Activated T-cell treated with anti-CD3 and anti-CD28 coated beads, Interleukin-2, amount 50 U/mL, for 24 hours (primary cell): ENCODE results near the gene CCDC28A.

Source experiments
- DNase-seq: peaks from one replicate; pipeline ENCODE4 v3.0.0-alpha.2; 2020
- H3K27ac Mint-ChIP-seq: 2 replicates; pipeline ENCODE4 v1.8.0; 2020; ENCODE audit warnings: mild to moderate bottlenecking, mixed read lengths
- H3K27me3 Mint-ChIP-seq: 2 replicates; pipeline ENCODE4 v1.8.0; 2020; ENCODE audit warnings: mixed read lengths
- H3K36me3 Mint-ChIP-seq: 2 replicates; pipeline ENCODE4 v1.8.0; 2020; ENCODE audit warnings: low read depth, mixed read lengths
- H3K4me1 Mint-ChIP-seq: 2 replicates; pipeline ENCODE4 v1.8.0; 2020; ENCODE audit warnings: low read depth, mixed read lengths
- H3K4me3 Mint-ChIP-seq: 2 replicates; pipeline ENCODE4 v1.8.0; 2020; ENCODE audit warnings: mild to moderate bottlenecking, moderate library complexity, mixed read lengths
- H3K9me3 Mint-ChIP-seq: 2 replicates; pipeline ENCODE4 v1.8.0; 2020; ENCODE audit warnings: mixed read lengths

Gene CCDC28A

DNA sequence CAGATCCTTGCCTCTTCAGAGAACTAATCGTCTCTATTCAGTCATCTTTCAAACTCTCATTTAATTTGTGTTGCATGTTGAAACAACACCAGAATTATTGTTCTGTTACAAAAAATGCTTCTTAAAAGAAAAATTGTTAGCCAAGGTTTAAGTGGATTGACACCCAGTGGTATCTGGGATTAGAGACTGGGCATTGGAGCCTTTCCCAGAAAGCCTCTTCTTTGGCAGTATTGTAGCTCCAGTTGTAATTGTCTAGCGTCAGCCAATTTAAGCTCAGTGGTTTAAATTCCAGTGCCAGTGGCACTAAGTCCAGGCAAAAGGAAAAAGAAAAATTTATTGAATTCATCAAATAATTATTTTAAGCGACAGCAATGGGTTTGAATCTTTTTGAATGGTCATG lies 801 bp downstream of the CCDC28A start:
- Mint-ChIP-seq H3K27ac (peak overlapping the region; percentile 100), H3K4me1 (peaks cover 28% of the 10 kb centered on the region), H3K9me3 (no peaks in the 10 kb centered on the region), H3K4me3 (peak overlapping the region; percentile 94), H3K36me3 (peaks cover 23% of the 10 kb centered on the region), H3K27me3 (no peaks in the 10 kb centered on the region)
- no peak for DNase-seq

- no peaks in the 10 kb centered on the region for H3K27me3 Mint-ChIP-seq
- H3K9me3 Mint-ChIP-seq, result no peaks in the 10 kb centered on the region
- peaks cover 39% of the 10 kb centered on the region for H3K36me3 Mint-ChIP-seq
- peaks cover 27% of the 10 kb centered on the region for H3K4me1 Mint-ChIP-seq
- no peak for DNase-seq
- no peak overlapping the region for H3K4me3 Mint-ChIP-seq
- no peak overlapping the region for H3K27ac Mint-ChIP-seq
These were observed 3.1 kb downstream of the CCDC28A start for GRCh38 chr6:138776659-138777058.

- H3K4me1 Mint-ChIP-seq, result peaks cover 18% of the 10 kb centered on the region
- no peaks in the 10 kb centered on the region for H3K9me3 Mint-ChIP-seq
- peaks cover 46% of the 10 kb centered on the region for H3K36me3 Mint-ChIP-seq
- peak overlapping the region; percentile 1 for H3K27ac Mint-ChIP-seq
- H3K4me3 Mint-ChIP-seq, result no peak overlapping the region
- no peak for DNase-seq
- H3K27me3 Mint-ChIP-seq, result no peaks in the 10 kb centered on the region
These were observed 4.8 kb downstream of the CCDC28A start for GRCh38 chr6:138778331-138778730.

DNA sequence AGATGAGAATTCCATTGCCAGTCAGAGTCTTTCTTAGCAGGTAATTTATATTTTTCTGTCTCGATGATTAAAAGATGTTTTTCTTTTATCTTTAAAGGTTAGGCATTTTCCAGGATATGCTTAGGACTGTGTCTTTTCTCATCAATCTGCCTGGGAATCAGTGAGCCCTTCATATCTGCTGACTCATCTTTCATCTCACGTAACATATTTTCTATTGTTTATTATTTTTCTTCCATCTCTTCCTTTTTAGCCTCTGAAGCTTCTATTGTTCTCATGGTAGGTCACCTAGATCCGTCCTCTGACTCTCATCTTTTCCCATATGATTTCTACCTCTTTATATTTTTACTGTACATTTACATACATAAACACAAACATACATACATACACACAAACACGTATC lies 8.7 kb downstream of the CCDC28A start:
- Mint-ChIP-seq H3K27ac (no peak overlapping the region), H3K36me3 (peaks cover 72% of the 10 kb centered on the region), H3K9me3 (no peaks in the 10 kb centered on the region), H3K4me3 (no peak overlapping the region), H3K27me3 (no peaks in the 10 kb centered on the region), H3K4me1 (peaks cover 6% of the 10 kb centered on the region)
- DNase-seq, result no peak

DNA sequence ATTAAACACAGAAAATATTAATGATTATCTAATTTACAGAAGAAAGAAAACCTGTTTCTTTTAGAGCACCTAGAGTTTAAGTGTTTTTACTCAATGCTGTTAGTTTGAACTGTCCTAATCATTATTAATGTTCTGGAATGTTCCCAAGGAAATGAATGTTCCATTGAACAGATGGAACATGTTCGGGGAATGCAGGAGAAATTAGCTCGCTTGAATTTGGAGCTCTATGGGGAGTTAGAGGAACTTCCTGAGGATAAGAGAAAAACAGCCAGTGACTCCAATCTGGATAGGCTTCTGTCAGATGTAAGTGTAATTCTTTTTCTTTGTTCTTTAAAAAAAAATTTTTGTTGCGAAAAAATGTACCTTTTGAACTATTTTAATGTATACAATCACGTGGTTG lies 11.5 kb downstream of the CCDC28A start:
- Mint-ChIP-seq H3K27ac (no peak overlapping the region), H3K27me3 (no peaks in the 10 kb centered on the region), H3K36me3 (peaks cover 75% of the 10 kb centered on the region), H3K9me3 (no peaks in the 10 kb centered on the region), H3K4me3 (no peak overlapping the region), H3K4me1 (peaks cover 7% of the 10 kb centered on the region)
- DNase-seq, result no peak

DNA sequence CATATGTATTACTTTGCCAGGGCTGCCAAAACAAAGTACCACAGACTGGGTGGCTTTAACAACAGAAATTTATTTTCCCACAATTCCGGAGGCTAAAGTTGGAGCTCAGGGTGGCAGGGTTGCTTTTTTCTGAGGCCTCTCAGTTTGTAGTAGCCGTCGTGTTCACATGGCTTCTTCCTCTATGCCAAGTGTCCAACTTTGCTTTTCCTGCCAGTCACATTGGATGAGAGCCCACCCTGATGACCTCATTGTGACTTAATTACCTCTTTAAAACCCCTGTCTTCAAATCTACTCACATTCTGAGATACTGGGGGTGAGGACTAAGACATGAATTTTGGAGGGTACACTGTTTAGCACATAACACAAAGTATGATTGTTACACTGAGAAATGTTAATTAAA lies 12.4 kb downstream of the CCDC28A start:
- no peak for DNase-seq
- H3K36me3 Mint-ChIP-seq, result peaks cover 74% of the 10 kb centered on the region
- H3K4me3 Mint-ChIP-seq, result no peak overlapping the region
- H3K27me3 Mint-ChIP-seq, result no peaks in the 10 kb centered on the region
- H3K27ac Mint-ChIP-seq, result no peak overlapping the region
- peaks cover 7% of the 10 kb centered on the region for H3K4me1 Mint-ChIP-seq
- H3K9me3 Mint-ChIP-seq, result no peaks in the 10 kb centered on the region

GRCh38 chr6:138787138-138787537 lies 13.6 kb downstream of the CCDC28A start:
- Mint-ChIP-seq H3K9me3 (no peaks in the 10 kb centered on the region), H3K4me3 (no peak overlapping the region), H3K36me3 (peaks cover 76% of the 10 kb centered on the region), H3K4me1 (peaks cover 5% of the 10 kb centered on the region), H3K27ac (no peak overlapping the region), H3K27me3 (no peaks in the 10 kb centered on the region)
- DNase-seq, result no peak

DNA sequence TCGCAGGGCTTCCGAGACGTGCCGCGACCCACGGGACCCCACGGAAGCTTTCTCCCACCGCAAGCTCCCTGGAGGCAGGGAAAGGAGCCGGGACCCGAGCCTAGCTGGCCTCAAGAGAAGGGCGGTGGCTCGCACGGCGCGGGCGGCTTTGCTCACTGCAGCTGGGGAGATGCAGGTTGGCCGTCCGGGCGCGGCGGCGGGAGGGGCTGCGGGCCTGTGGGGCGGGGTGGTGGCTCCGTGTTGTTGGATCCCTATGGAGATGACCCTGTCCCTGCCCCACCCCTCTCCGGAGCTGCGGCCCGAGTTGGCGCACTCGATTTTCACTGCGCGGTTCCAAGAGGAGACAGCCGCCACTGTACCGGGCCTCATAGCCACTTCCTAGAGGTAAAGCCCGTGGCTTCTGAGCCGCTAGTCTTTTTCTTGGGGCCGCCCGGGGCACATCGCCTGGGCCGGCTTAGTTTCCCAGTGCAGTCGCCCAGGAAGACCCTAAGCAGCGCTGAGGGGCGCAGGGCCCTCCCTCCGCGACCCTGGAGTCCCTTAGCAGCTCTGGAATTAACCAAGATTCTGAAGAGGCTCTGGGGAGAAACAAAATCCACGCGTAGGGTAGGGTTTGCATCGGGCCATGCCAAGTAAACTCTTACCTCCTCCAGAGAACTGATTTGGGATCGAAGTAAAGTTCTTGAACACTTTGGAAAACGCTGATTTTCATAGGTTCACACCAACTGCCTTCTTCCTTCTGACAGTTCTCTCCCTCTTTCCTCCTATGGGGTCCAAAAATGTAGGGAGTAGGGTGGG lies 22.4 kb downstream of the CCDC28A start, which contains the start of gene ECT2L:
ECT2L (plus strand) TSS at position 279 of the 795 bp plus-strand sequence. CDS start 17,188 bp downstream, outside the sequence.
- Mint-ChIP-seq H3K27me3 (peaks cover 26% of the 10 kb centered on the region), H3K9me3 (no peaks in the 10 kb centered on the region), H3K36me3 (peaks cover 19% of the 10 kb centered on the region), H3K27ac (no peak within 1 kb of the TSS), H3K4me1 (peaks cover 7% of the 10 kb centered on the region), H3K4me3 (no peak within 1 kb of the TSS)
- DNase-seq, result no peak

GRCh38 chr6:138796771-138797170 lies 23.2 kb downstream of the CCDC28A start:
- Mint-ChIP-seq H3K4me1 (peaks cover 7% of the 10 kb centered on the region), H3K4me3 (no peak overlapping the region), H3K9me3 (no peaks in the 10 kb centered on the region), H3K27ac (no peak overlapping the region), H3K36me3 (peaks cover 12% of the 10 kb centered on the region), H3K27me3 (peaks cover 26% of the 10 kb centered on the region)
- no peak for DNase-seq

DNA sequence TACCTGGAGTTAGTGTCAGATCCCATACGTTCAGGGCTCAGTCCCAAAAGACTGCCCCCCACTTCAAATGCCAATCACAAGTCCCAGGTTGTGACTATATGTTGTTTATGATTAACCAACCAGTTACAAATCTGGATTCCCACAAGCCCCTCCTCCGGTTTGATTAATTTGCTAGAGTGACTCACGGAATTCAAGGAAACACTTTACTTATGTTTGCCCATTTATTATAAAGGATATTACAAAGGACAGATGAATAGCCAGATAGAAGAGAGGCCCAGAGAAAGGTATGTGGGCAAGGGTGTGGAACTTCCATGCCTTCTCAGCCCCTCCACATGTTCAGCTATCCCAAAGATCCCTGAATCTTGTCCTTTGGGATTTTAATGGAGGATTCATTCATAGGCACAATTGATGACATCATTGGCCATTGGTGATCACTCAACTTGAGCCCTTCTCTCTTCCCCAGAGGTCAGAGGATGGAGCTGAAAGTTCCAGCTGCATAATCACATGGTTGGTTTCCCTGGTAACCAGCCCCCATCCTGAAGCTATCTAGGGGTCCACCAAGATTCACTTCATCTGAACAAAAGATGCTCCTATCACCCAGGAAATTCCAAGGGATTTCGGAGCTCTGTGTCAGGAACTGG lies 24.4 kb downstream of the CCDC28A start:
- Mint-ChIP-seq H3K4me3 (no peak overlapping the region), H3K27me3 (peaks cover 26% of the 10 kb centered on the region), H3K9me3 (no peaks in the 10 kb centered on the region), H3K4me1 (peaks cover 7% of the 10 kb centered on the region), H3K27ac (no peak overlapping the region), H3K36me3 (peaks cover 1% of the 10 kb centered on the region)
- DNase-seq, result no peak

- peaks cover 17% of the 10 kb centered on the region for H3K27me3 Mint-ChIP-seq
- DNase-seq, result no peak
- H3K27ac Mint-ChIP-seq, result no peak overlapping the region
- H3K4me1 Mint-ChIP-seq, result peaks cover 4% of the 10 kb centered on the region
- H3K4me3 Mint-ChIP-seq, result no peak overlapping the region
- H3K36me3 Mint-ChIP-seq, result no peaks in the 10 kb centered on the region
- no peaks in the 10 kb centered on the region for H3K9me3 Mint-ChIP-seq
These were observed 27.0 kb downstream of the CCDC28A start for GRCh38 chr6:138800377-138801150.

DNA sequence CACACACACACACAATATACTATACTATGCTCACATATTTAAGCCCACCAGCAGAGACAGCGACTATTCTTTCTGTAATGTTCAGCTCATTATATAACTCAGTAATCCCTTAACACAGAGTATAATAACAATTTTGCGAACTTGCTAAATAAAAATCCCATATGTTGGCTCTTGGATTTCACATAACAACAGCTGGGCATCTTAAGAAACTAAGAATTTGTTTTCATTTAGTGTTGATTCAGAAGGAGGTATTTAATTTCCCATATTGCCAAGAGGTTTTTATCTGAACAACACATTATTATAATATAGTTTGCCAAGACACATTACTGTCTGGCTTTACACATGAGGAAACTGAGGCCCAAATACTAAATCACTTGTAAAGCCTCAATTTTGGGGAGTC lies 29.8 kb downstream of the CCDC28A start:
- peaks cover 5% of the 10 kb centered on the region for H3K27me3 Mint-ChIP-seq
- no peak overlapping the region for H3K4me3 Mint-ChIP-seq
- no peak for DNase-seq
- H3K36me3 Mint-ChIP-seq, result no peaks in the 10 kb centered on the region
- peaks cover 4% of the 10 kb centered on the region for H3K4me1 Mint-ChIP-seq
- no peaks in the 10 kb centered on the region for H3K9me3 Mint-ChIP-seq
- H3K27ac Mint-ChIP-seq, result no peak overlapping the region

GRCh38 chr6:138803861-138804260 lies 30.3 kb downstream of the CCDC28A start:
- peaks cover 5% of the 10 kb centered on the region for H3K27me3 Mint-ChIP-seq
- peaks cover 4% of the 10 kb centered on the region for H3K4me1 Mint-ChIP-seq
- DNase-seq, result no peak
- H3K4me3 Mint-ChIP-seq, result no peak overlapping the region
- no peak overlapping the region for H3K27ac Mint-ChIP-seq
- H3K36me3 Mint-ChIP-seq, result no peaks in the 10 kb centered on the region
- H3K9me3 Mint-ChIP-seq, result no peaks in the 10 kb centered on the region

DNA sequence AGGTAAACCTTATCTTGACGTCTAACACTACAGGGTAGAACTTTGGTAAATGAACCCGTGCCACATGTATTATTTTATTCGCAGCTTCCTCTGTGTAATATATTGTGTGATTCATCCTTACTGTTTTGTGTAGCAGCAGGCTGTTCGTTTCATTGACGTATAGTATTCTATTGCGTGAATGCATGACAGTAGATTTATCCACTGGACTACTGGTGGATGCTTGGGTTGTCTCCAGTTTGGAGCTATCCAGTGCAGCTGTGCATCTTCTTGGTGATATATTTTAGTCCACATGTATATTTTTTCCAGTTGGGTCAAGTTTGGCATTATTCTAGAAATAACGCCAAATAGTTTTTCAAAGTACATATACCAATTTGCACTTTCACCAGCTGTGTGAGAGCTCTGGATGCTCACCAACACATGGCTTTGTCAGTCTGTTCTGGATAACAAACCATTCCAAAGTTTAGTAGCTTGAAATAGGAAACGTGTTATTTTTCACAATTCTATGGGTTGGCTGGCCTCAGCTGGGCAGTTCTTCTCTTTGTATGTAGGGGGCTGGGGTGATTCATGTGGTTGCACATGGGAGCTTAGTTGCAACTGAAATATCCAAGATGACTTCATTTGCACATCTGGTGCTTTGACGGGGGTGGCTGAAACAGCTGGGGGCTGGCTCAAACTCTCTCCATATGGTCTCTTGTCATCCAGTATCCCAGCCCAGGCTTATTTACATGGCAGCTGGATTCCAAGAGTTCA lies 31.6 kb downstream of the CCDC28A start:
- DNase-seq, result no peak
- H3K27ac Mint-ChIP-seq, result no peak overlapping the region
- H3K4me3 Mint-ChIP-seq, result no peak overlapping the region
- peaks cover 2% of the 10 kb centered on the region for H3K4me1 Mint-ChIP-seq
- H3K27me3 Mint-ChIP-seq, result peaks cover 5% of the 10 kb centered on the region
- H3K9me3 Mint-ChIP-seq, result no peaks in the 10 kb centered on the region
- H3K36me3 Mint-ChIP-seq, result no peaks in the 10 kb centered on the region
